ENCODE measurements around the gene ATP11A.

The ATP11A gene

GRCh38 chr13:112783135-112783977, 93.5 kb downstream of the ATP11A start:
- Histone ChIP-seq H2AK5ac (ENCODE audit: low read length, severe bottlenecking) (no peak overlapping the region), H3K27ac (ENCODE audit: low read length, poor library complexity, severe bottlenecking) (no peak overlapping the region), H3K36me3 (ENCODE audit: control insufficient read depth in 1 of 2, insufficient read depth in 2 of 2, low read depth in 1 of 2, low read length in 2 of 2) (peaks cover 0 to 15% of the 10 kb centered on the region in 2 experiments), H3K18ac (ENCODE audit: low read depth in 1 of 2, low read length in 2 of 2) (no peak overlapping the region), H3K4me1 (ENCODE audit: control insufficient read depth, insufficient read depth, low read depth, low read length) (peaks cover 25% of the 10 kb centered on the region), H3K4me2 (ENCODE audit: low read length, poor library complexity, severe bottlenecking) (no peak overlapping the region), H2AFZ (ENCODE audit: low read depth, low read length) (no peak overlapping the region), H3K27me3 (ENCODE audit: control insufficient read depth in 1 of 2, insufficient read depth in 1 of 2, low read length in 2 of 2) (no peaks in the 10 kb centered on the region), H4K91ac (ENCODE audit: low read length) (no peak overlapping the region), H3K79me1 (replicated peaks; ENCODE audit: low read length, poor library complexity, severe bottlenecking) (peaks cover 16% of the 10 kb centered on the region), H3K23ac (ENCODE audit: low read length in 2 of 2) (no peak overlapping the region), H3K4ac (ENCODE audit: low read depth in 1 of 2, low read length in 2 of 2) (no peak overlapping the region), H3K9ac (ENCODE audit: low read length) (peak overlapping the region; percentile 43), H2BK12ac (ENCODE audit: low read length in 2 of 2) (no peak overlapping the region), H2BK15ac (ENCODE audit: low read depth, poor library complexity, severe bottlenecking) (no peak overlapping the region), H3K14ac (ENCODE audit: low read length in 2 of 2) (no peak overlapping the region), H2BK5ac (ENCODE audit: low read depth, low read length, poor library complexity, severe bottlenecking) (no peak overlapping the region), H3K4me3 (ENCODE audit: insufficient read depth in 1 of 2, low read depth in 1 of 2, low read length in 2 of 2) (no peak overlapping the region), H3K9me3 (ENCODE audit: control insufficient read depth, low read length) (no peaks in the 10 kb centered on the region), H4K8ac (ENCODE audit: low read length) (no peak overlapping the region), H2BK120ac (ENCODE audit: low read depth, low read length) (no peak overlapping the region)
- WGBS = 84% methylated on average over 26 of the region's 28 CpGs
- peak; percentile 40 for DNase-seq

- H2BK120ac ChIP-seq (ENCODE audit: low read depth, low read length) = no peak overlapping the region
- H2AK5ac ChIP-seq (ENCODE audit: low read length, severe bottlenecking) = no peak overlapping the region
- H3K23ac ChIP-seq (ENCODE audit: low read length in 2 of 2) = no peak overlapping the region
- no peak overlapping the region for H2BK5ac ChIP-seq (ENCODE audit: low read depth, low read length, poor library complexity, severe bottlenecking)
- no peak overlapping the region for H3K4me2 ChIP-seq (ENCODE audit: low read length, poor library complexity, severe bottlenecking)
- H3K27me3 ChIP-seq (ENCODE audit: control insufficient read depth in 1 of 2, insufficient read depth in 1 of 2, low read length in 2 of 2) = no peaks in the 10 kb centered on the region
- H2BK12ac ChIP-seq (ENCODE audit: low read length in 2 of 2) = no peak overlapping the region
- H2BK15ac ChIP-seq (ENCODE audit: low read depth, poor library complexity, severe bottlenecking) = no peak overlapping the region
- H4K91ac ChIP-seq (ENCODE audit: low read length) = no peak overlapping the region
- no peaks in the 10 kb centered on the region for H3K9me3 ChIP-seq (ENCODE audit: control insufficient read depth, low read length)
- no peak overlapping the region for H4K8ac ChIP-seq (ENCODE audit: low read length)
- H3K4me1 ChIP-seq (ENCODE audit: control insufficient read depth, insufficient read depth, low read depth, low read length) = peaks cover 25% of the 10 kb centered on the region
- H3K18ac ChIP-seq (ENCODE audit: low read depth in 1 of 2, low read length in 2 of 2) = no peak overlapping the region
- H3K4me3 ChIP-seq (ENCODE audit: insufficient read depth in 1 of 2, low read depth in 1 of 2, low read length in 2 of 2) = no peak overlapping the region
- no peak overlapping the region for H3K14ac ChIP-seq (ENCODE audit: low read length in 2 of 2)
- no peak overlapping the region for H2AFZ ChIP-seq (ENCODE audit: low read depth, low read length)
- H3K4ac ChIP-seq (ENCODE audit: low read depth in 1 of 2, low read length in 2 of 2) = no peak overlapping the region
- WGBS = 96% methylated on average over 9 of the region's 9 CpGs
- H3K79me1 ChIP-seq (replicated peaks; ENCODE audit: low read length, poor library complexity, severe bottlenecking) = peaks cover 16% of the 10 kb centered on the region
- no peak overlapping the region for H3K27ac ChIP-seq (ENCODE audit: low read length, poor library complexity, severe bottlenecking)
- H3K36me3 ChIP-seq (ENCODE audit: control insufficient read depth in 1 of 2, insufficient read depth in 2 of 2, low read depth in 1 of 2, low read length in 2 of 2) = peaks cover 2 to 15% of the 10 kb centered on the region in 2 experiments
- DNase-seq = no peak
- no peak overlapping the region for H3K9ac ChIP-seq (ENCODE audit: low read length)
Observed at GRCh38 chr13:112783978-112784371, 94.1 kb downstream of the ATP11A start.

GRCh38 chr13:112784811-112785482, 95.1 kb downstream of the ATP11A start:
- DNase-seq = no peak
- H3K27me3 ChIP-seq (ENCODE audit: control insufficient read depth in 1 of 2, insufficient read depth in 1 of 2, low read length in 2 of 2) = no peaks in the 10 kb centered on the region
- peaks cover 18% of the 10 kb centered on the region for H3K79me1 ChIP-seq (replicated peaks; ENCODE audit: low read length, poor library complexity, severe bottlenecking)
- H2BK12ac ChIP-seq (ENCODE audit: low read length in 2 of 2) = no peak overlapping the region
- H3K36me3 ChIP-seq (ENCODE audit: control insufficient read depth in 1 of 2, insufficient read depth in 2 of 2, low read depth in 1 of 2, low read length in 2 of 2) = peaks cover 7 to 15% of the 10 kb centered on the region in 2 experiments
- peaks cover 23% of the 10 kb centered on the region for H3K4me1 ChIP-seq (ENCODE audit: control insufficient read depth, insufficient read depth, low read depth, low read length)
- WGBS = 98% methylated on average over 27 of the region's 29 CpGs
- no peak overlapping the region for H2AK5ac ChIP-seq (ENCODE audit: low read length, severe bottlenecking)
- H3K18ac ChIP-seq (ENCODE audit: low read depth in 1 of 2, low read length in 2 of 2) = no peak overlapping the region
- H2BK120ac ChIP-seq (ENCODE audit: low read depth, low read length) = no peak overlapping the region
- no peak overlapping the region for H3K9ac ChIP-seq (ENCODE audit: low read length)
- no peak overlapping the region for H3K23ac ChIP-seq (ENCODE audit: low read length in 2 of 2)
- H2BK15ac ChIP-seq (ENCODE audit: low read depth, poor library complexity, severe bottlenecking) = no peak overlapping the region
- H2AFZ ChIP-seq (ENCODE audit: low read depth, low read length) = no peak overlapping the region
- H4K8ac ChIP-seq (ENCODE audit: low read length) = no peak overlapping the region
- H3K14ac ChIP-seq (ENCODE audit: low read length in 2 of 2) = no peak overlapping the region
- no peaks in the 10 kb centered on the region for H3K9me3 ChIP-seq (ENCODE audit: control insufficient read depth, low read length)
- no peak overlapping the region for H3K27ac ChIP-seq (ENCODE audit: low read length, poor library complexity, severe bottlenecking)
- no peak overlapping the region for H3K4ac ChIP-seq (ENCODE audit: low read depth in 1 of 2, low read length in 2 of 2)
- H3K4me3 ChIP-seq (ENCODE audit: insufficient read depth in 1 of 2, low read depth in 1 of 2, low read length in 2 of 2) = no peak overlapping the region
- no peak overlapping the region for H2BK5ac ChIP-seq (ENCODE audit: low read depth, low read length, poor library complexity, severe bottlenecking)
- H4K91ac ChIP-seq (ENCODE audit: low read length) = no peak overlapping the region
- no peak overlapping the region for H3K4me2 ChIP-seq (ENCODE audit: low read length, poor library complexity, severe bottlenecking)

GRCh38 chr13:112785483-112785856, 95.6 kb downstream of the ATP11A start:
- Histone ChIP-seq H3K9ac (ENCODE audit: low read length) (no peak overlapping the region), H2BK120ac (ENCODE audit: low read depth, low read length) (no peak overlapping the region), H3K23ac (ENCODE audit: low read length in 2 of 2) (no peak overlapping the region), H3K36me3 (ENCODE audit: control insufficient read depth in 1 of 2, insufficient read depth in 2 of 2, low read depth in 1 of 2, low read length in 2 of 2) (peaks cover 7 to 15% of the 10 kb centered on the region in 2 experiments), H3K27ac (ENCODE audit: low read length, poor library complexity, severe bottlenecking) (no peak overlapping the region), H2AK5ac (ENCODE audit: low read length, severe bottlenecking) (no peak overlapping the region), H3K18ac (ENCODE audit: low read depth in 1 of 2, low read length in 2 of 2) (no peak overlapping the region), H3K4me2 (ENCODE audit: low read length, poor library complexity, severe bottlenecking) (no peak overlapping the region), H3K79me1 (replicated peaks; ENCODE audit: low read length, poor library complexity, severe bottlenecking) (peaks cover 15% of the 10 kb centered on the region), H3K4me3 (ENCODE audit: insufficient read depth in 1 of 2, low read depth in 1 of 2, low read length in 2 of 2) (no peak overlapping the region), H3K9me3 (ENCODE audit: control insufficient read depth, low read length) (no peaks in the 10 kb centered on the region), H3K27me3 (ENCODE audit: control insufficient read depth in 1 of 2, insufficient read depth in 1 of 2, low read length in 2 of 2) (no peaks in the 10 kb centered on the region), H3K14ac (ENCODE audit: low read length in 2 of 2) (no peak overlapping the region), H4K8ac (ENCODE audit: low read length) (no peak overlapping the region), H4K91ac (ENCODE audit: low read length) (no peak overlapping the region), H3K4me1 (ENCODE audit: control insufficient read depth, insufficient read depth, low read depth, low read length) (peaks cover 19% of the 10 kb centered on the region), H2BK5ac (ENCODE audit: low read depth, low read length, poor library complexity, severe bottlenecking) (no peak overlapping the region), H2BK15ac (ENCODE audit: low read depth, poor library complexity, severe bottlenecking) (no peak overlapping the region), H2BK12ac (ENCODE audit: low read length in 2 of 2) (no peak overlapping the region), H3K4ac (ENCODE audit: low read depth in 1 of 2, low read length in 2 of 2) (no peak overlapping the region), H2AFZ (ENCODE audit: low read depth, low read length) (no peak overlapping the region)
- 97% methylated on average over 16 of the region's 16 CpGs for WGBS
- no peak for DNase-seq

Measured in mesenchymal stem cell (in vitro differentiated cells and primary cell).